OCI-M1 (cell line): ENCODE results near the gene CHORDC1.
"Not testable (repeated sequence)": the region's sequence is repeated elsewhere in the genome, so short reads cannot be mapped to it uniquely, and the experiment has no call there.

Experiments used
- DNase-seq: peaks from one replicate; lab custom pipeline; 2025; lab: John Stamatoyannopoulos, UW

Gene CHORDC1

GRCh38 chr11:90222459-90223247, at the start of gene CHORDC1:
Gene CHORDC1 (minus strand): TSS chr11:90223049. CDS start chr11:90222954, 95 bp downstream.
- peak; percentile 97 for DNase-seq

DNA sequence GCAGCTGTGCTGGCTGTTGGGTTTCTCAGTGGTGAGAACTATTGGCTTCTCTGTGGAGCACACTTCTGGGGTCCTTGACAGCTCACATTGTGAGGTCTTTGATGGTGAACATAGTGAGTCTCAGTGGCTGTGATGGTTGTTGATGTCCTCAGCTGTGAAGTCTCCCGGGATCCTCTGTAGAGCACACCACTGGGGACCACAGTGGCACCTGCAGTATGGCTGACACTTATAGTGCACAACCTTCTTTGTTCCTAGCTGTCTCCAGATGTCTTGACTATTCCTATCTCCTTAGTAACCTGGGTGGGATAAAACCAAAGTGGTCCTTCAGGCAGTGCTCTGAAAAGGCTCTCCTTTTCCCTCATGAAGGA, 34.3 kb upstream of the CHORDC1 start:
- no peak for DNase-seq

- no peak for DNase-seq
These were observed 33.7 kb upstream of the CHORDC1 start for GRCh38 chr11:90256404-90257157.

GRCh38 chr11:90254065-90254464, 31.2 kb upstream of the CHORDC1 start:
- DNase-seq: no peak

- DNase-seq: no peak
These were observed 29.2 kb upstream of the CHORDC1 start for GRCh38 chr11:90252053-90252452.

DNA sequence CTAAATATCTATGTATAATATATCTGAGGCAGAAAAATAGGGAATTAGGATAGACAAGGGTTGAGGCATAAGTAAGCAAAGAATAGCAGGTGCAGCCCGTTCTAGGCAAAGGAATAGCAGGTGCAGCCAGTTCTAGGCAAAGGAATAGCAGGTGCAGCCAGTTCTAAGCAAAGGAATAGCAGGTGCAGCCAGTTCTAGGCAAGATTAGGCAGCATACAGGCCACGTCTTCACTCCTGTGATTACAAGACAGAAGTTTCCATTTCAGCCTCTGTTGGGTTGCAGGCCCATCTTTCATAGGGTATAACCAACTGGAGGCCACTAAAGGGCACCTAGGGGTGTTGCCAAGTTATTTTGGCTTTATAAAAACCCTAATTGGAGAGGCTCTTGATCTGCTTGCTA, 28.8 kb upstream of the CHORDC1 start:
- peak; percentile 44 for DNase-seq

DNA sequence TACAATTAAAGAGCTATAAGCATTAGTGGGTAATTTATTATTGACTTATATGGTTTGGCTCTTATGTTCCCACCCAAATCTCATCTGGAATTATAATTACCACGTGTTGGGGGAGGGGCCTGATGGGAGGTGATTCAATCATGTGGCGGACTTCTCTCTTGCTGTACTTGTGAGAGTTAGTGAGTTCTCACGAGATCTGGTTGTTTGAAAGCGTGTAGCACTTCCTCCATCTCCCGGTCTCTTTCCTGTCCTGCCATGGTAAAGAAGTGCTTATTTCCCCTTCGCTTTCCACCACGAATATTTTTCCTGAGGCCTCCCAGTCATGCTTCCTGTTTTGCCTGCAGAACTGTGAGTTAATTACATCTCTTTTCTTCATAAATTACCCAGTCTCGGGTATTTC, 28.1 kb upstream of the CHORDC1 start:
- peak; percentile 94 for DNase-seq

GRCh38 chr11:90246468-90246867, 23.6 kb upstream of the CHORDC1 start:
- no peak for DNase-seq

GRCh38 chr11:90243534-90243933, 20.7 kb upstream of the CHORDC1 start:
- DNase-seq: peak; percentile 44

- no peak for DNase-seq
These were observed 20.1 kb upstream of the CHORDC1 start for GRCh38 chr11:90242894-90243416.

DNA sequence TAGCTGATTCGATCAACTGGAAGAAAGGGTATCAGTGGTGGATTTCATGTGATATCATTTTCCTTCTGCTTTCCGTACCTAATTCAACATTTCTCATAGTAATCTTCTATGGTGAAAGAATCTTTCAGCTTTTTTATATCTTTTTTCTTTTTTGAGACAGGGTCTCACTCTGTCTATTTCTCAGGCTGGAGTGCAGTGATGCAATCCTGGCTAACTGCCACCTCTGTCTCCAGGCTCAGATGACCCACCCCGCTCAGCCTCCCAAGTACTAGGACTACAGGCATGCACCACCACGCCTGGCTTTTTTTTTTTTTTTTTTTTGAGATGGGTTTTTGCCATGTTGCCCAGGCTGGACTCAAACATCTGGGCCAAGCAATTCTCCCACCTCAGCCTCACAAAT, 18.6 kb upstream of the CHORDC1 start:
- peak; percentile 57 for DNase-seq

DNA sequence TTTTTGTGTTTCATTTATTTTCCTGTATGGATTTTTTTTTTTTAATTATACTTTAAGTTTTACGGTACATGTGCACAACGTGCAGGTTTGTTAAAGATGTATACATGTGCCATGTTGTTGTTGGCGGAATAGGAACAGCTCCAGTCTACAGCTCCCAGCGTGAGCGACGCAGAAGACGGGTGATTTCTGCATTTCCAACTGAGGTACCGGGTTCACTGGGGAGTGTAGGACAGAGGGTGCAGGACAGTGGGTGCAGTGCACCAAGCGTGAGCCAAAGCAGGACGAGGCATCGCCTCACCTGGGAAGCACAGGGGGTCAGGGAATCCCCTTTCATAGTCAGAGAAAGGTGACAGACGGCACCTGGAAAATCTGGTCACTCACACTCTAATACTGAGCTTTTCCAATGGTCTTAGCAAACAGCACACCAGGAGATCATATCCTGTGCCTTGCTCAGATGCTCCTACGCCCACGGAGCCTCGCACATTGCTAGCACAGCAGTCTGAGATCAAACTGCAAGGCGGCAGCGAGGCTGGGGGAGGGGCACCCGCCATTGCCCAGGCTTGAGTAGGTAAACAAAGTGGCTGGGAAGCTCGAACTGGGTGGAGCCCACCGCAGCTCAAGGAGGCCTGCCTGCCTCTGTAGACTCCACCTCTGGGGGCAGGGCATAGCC, 17.3 kb upstream of the CHORDC1 start:
- not testable (repeated sequence) for DNase-seq

GRCh38 chr11:90237004-90237403, 14.2 kb upstream of the CHORDC1 start:
- DNase-seq: peak; percentile 40

DNA sequence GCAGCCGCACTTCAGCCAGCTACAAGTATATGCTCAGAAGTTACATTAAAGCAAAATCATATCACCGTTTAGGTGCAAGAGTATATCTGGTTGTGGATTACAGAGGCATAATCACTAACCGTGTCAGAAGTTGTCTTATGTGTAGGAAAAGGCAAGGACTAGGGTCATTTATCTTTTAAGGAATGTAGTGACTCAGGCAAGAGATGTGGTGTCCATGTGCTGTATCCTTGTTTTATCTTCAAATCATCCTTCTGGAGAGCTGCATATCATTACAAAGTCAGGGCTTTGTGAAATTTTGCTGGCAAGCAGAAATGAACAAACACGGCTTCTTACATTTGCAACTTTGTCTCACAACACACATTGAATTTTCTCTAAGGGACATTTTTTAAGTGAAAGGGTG, 12.7 kb upstream of the CHORDC1 start:
- no peak for DNase-seq

DNA sequence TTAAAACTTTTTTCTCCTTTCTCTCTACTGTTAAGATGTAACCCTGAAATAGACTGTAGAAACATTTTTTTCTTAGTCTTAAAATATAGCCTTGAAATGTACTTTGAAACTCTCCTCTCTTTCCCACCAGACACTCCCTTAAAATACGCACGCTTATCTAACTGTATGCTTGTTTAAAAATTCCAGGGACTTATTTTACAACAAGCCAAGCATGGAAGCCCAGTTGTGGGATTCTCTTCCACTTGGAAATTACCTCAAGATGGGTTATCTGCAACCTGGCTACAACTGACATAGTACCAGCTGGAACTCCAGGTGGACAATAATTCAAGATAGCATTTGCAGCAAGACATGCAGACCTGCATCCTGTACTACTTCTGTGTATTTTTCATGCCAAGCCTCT, 12.1 kb upstream of the CHORDC1 start:
- no peak for DNase-seq

GRCh38 chr11:90229791-90230190, 6.9 kb upstream of the CHORDC1 start:
- no peak for DNase-seq

DNA sequence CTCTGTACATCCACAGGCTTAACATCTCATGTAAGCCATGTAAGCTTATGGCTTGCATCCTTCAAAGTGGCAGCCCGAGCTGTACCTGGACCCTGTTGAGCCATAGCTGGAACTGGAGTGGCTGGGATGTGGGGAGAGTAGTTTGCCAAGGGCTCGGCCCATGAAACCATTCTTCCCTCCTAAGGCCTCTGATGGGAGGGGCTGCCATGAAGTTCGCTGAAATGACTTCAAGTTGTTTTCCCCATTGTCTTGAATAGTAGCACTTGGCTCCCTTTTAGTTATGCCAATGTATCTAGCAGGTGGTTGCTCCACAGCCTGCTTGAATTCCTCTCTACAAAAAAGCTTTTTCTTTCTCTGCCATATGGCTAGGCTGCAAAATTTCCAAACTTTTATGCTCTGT, 5.2 kb upstream of the CHORDC1 start:
- no peak for DNase-seq

DNA sequence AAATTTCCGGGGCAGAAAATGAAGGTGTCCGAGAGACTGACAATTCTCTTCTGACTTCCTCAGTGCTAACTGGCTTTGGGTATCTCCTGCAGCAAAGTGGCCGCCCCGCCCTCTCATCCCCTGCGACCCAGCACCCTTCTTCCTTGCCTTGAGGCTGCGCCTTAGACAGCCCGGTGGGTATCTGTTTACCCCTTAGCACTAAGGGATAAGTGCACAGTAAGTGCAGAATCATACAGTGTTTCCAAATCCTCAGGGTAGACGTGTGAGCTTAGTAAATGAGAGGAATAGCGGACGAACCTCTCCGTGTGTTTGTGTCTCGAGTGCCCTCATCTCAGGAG, 368 bp upstream of the CHORDC1 start:
- no peak for DNase-seq

- DNase-seq: no peak
These were observed 918 bp downstream of the CHORDC1 start for GRCh38 chr11:90221803-90222458.

DNA sequence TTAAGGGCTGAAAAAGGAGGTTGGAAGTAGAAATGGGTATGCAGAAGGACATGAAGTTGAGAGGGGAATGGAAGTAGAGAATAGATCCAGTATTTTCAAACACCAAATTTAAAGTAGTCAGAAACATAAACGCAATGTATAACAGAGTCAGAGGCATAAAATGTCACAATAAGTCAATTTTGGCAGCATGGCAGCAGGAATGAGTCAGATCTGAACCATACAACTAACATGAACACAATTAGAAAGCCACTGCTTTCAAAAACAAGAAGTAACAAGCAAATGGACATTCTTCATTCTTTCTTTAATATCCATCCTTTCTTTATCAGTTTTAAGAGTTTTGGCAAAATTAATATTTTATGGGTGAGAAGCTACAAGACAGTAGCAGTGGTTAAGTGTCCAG, 2.5 kb downstream of the CHORDC1 start:
- peak; percentile 52 for DNase-seq

DNA sequence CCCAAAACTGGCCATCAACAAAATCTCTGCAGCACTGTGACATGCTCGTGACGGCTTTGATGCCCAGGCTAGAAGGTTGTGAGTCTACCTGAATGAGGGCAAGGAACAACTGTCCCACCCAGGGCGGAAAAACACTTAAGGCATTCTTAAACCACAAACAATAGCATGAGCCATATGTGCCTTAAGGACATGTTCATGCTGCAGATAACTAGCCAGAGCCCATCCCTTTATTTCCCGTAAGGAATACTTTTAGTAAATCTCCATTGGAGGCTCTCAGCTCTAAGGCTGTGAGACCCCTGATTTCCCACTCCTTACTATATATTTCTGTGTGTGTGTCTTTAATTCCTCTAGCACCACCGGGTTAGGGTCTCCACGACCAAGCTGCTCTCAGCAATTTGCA, 3.4 kb downstream of the CHORDC1 start:
- DNase-seq: no peak

GRCh38 chr11:90218606-90219005, 4.2 kb downstream of the CHORDC1 start:
- peak; percentile 40 for DNase-seq
